Measurements from ENCODE around the gene PLAAT4. TPM values are rescaled to one million over a fixed set of nuclear protein-coding genes. Genes with fewer than 3 reads are reported as not detected.

Gene PLAAT4
- total and polyA plus RNA-seq, 2 of the 13 experiments (the other 11 are each of a cell fraction or from before 2014, with no cell fraction given): 0.71 to 1.00 TPM

GRCh38 chr11:63549411-63549810 is 12.8 kb downstream of the PLAAT4 start:
- H3K4me3 ChIP-seq (replicated peaks in 1 of 3; ENCODE audit: insufficient read depth in 1 of 3, low read depth in 2 of 3, low read length in 3 of 3): no peak overlapping the region
- no peak for FAIRE-seq
- H2AFZ ChIP-seq (ENCODE audit: low read length): no peak overlapping the region
- DNase-seq (ENCODE audit: low spot score): no peak
- H3K9me3 ChIP-seq (ENCODE audit: low read length): no peaks in the 10 kb centered on the region
- ATAC-seq: no peak
- intact Hi-C loops (cut with micrococcal nuclease; ENCODE audit: unreplicated experiment) (no loop called here), in situ Hi-C loops (cut with HindIII; ENCODE audit: extremely low pct_ligation_motif_present, low pct_unique_long_range_greater_than_20kb) (no loop called here)
- no peaks in the 10 kb centered on the region for H4K20me1 ChIP-seq (ENCODE audit: insufficient read depth, low read length)
- H3K36me3 ChIP-seq (replicated peaks in 1 of 2; ENCODE audit: control insufficient read depth in 1 of 2, insufficient read depth in 2 of 2, low read length in 2 of 2): no peaks in the 10 kb centered on the region
- H3K79me2 ChIP-seq (ENCODE audit: insufficient read depth, low read length): no peaks in the 10 kb centered on the region
- 16% methylated on average over 4 of the region's 4 CpGs for WGBS (ENCODE audit: low lambda C conversion rate)
- peaks cover 3 to 6% of the 10 kb centered on the region in 2 experiments; a peak in 4 of 5 replicates for H3K27me3 ChIP-seq (ENCODE audit: control insufficient read depth in 1 of 2, insufficient read depth in 2 of 2, low read length in 2 of 2)
- ChIA-PET CTCF (ENCODE audit: low intra/inter-chr PET ratio, low total read pairs) (no interaction called here), POLR2A (no interaction called here)
- no peaks in the 10 kb centered on the region for H3K4me1 ChIP-seq (ENCODE audit: insufficient read depth, low read length)
- no peak overlapping the region for H3K4me2 ChIP-seq (ENCODE audit: low read depth, low read length)
- BruUV-seq (replicated peaks): no TSS peak
- no peak for TF ChIP-seq RARG (CRISPR knock-in tag; IDR thresholded peaks at IDR 0.05; ENCODE audit: low read depth)
- no peak for TF ChIP-seq RFXAP (CRISPR knock-in tag; IDR thresholded peaks at IDR 0.05; ENCODE audit: borderline replicate concordance)
- TF ChIP-seq FUBP1 (CRISPR knock-in tag; IDR thresholded peaks at IDR 0.05; ENCODE audit: borderline replicate concordance): no peak
- no peak for TF ChIP-seq IRF1 (CRISPR knock-in tag; IDR thresholded peaks at IDR 0.05; ENCODE audit: low read depth)
- no peak for TF ChIP-seq HOXA5 (CRISPR knock-in tag; IDR thresholded peaks at IDR 0.05)
- TF ChIP-seq ZNF547 (CRISPR knock-in tag; IDR thresholded peaks at IDR 0.05): no peak
- TF ChIP-seq ZNF598 (CRISPR knock-in tag; IDR thresholded peaks at IDR 0.05; ENCODE audit: borderline replicate concordance): no peak
- no peak for TF ChIP-seq PHB2 (IDR thresholded peaks at IDR 0.05; ENCODE audit: partially characterized antibody)
- TF ChIP-seq ZNF780A (CRISPR knock-in tag; IDR thresholded peaks at IDR 0.05): no peak
- no peak for TF ChIP-seq HMGXB4 (CRISPR knock-in tag; IDR thresholded peaks at IDR 0.05; ENCODE audit: borderline replicate concordance in 1 of 2, low read depth in 1 of 2)
- no peak for TF ChIP-seq AGO1 (IDR thresholded peaks at IDR 0.05; ENCODE audit: low read depth, low read length, poor library complexity, severe bottlenecking)
- TF ChIP-seq SKIL (CRISPR knock-in tag; IDR thresholded peaks at IDR 0.05; ENCODE audit: borderline replicate concordance): no peak
- TF ChIP-seq ZNF567 (CRISPR knock-in tag; IDR thresholded peaks at IDR 0.05; ENCODE audit: borderline replicate concordance): no peak
- TF ChIP-seq MAX (IDR thresholded peaks at IDR 0.05): no peak
- no peak for TF ChIP-seq ZNF256 (CRISPR knock-in tag; conservative IDR thresholded peaks at IDR 0.05)
- no peak for TF ChIP-seq SPEN (CRISPR knock-in tag; IDR thresholded peaks at IDR 0.05; ENCODE audit: low read depth)
- H3K27ac ChIP-seq (ENCODE audit: extremely low read length, insufficient read depth, low read length): no peak overlapping the region
- no peak overlapping the region for H3K9ac ChIP-seq (ENCODE audit: insufficient read depth, low read depth, low read length)
